Upper lobe of left lung (tissue), 4 donors: ENCODE data around the gene COG7.

Experiments used
- CTCF ChIP-seq, 6 experiments: fragments of 450-650 bp in 4 of 6; fragments of 200-600 bp in 2 of 6; sonication (generic) in 2 of 6; IDR thresholded peaks; one replicate each; pipeline ENCODE4 v1.5.1; 2016 to 2019; ENCODE audit warnings: antibody characterized with exemption in 6 of 6
- POLR2A ChIP-seq, 4 donors: fragments of 450-650 bp; IDR thresholded peaks; one replicate each; pipeline ENCODE4 v1.5.1; 2016 to 2017; ENCODE audit warnings: antibody characterized with exemption in 4 of 4, mild to moderate bottlenecking in 2 of 4
- POLR2AphosphoS5 ChIP-seq, 2 donors: sonication (generic); formaldehyde crosslinking; IDR thresholded peaks; one replicate each; pipeline ENCODE4 v1.5.1; 2017; ENCODE audit warnings: antibody characterized with exemption in 2 of 2

GRCh38 chr16:23501291-23501690, 48.3 kb upstream of the COG7 start:
- TF ChIP-seq CTCF (IDR thresholded peaks at IDR 0.05) (no peak), POLR2AphosphoS5 (IDR thresholded peaks at IDR 0.05) (no peak), POLR2A (IDR thresholded peaks at IDR 0.05) (no peak)
